ENCODE results near the gene REXO4.
"Not testable (repeated sequence)": the region's sequence is repeated elsewhere in the genome, so short reads cannot be mapped to it uniquely, and the experiment has no call there.

The REXO4 gene

DNA sequence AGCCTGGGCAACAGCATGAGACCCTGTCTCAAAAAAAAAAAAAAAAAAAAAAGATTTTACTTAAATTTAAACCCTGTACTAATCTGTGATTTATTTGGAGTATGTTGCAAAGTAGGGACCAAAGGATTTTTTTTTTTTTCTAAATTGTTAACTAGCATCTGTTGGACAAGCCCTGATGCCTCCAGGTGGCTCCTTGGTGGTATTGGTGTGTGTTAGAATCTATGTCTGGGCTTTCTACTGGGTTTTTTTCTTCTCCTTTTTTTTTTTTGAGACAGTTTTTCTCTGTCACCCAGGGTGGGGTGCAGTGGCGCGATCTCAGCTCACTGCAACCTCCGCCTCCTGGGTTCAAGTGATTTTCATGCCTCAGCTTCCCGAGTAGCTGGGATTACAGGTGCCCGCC, 34.1 kb upstream of the REXO4 start:
- not testable (repeated sequence) for DNase-seq (ENCODE audit: low read depth)

DNA sequence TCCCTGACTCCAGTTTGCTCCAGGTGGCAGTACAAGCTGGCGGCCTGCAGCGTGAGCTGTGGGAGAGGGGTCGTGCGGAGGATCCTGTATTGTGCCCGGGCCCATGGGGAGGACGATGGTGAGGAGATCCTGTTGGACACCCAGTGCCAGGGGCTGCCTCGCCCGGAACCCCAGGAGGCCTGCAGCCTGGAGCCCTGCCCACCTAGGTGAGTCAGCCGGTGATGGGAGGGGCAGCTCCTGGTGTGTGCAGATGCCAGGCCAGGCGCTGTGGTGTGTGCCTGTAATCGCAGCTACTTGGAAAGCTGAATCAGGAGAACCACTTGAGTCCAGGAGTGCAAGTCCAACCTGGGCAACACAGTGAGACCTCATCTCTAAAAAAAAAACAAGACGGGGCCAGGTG, 31.9 kb upstream of the REXO4 start:
- no peak for DNase-seq (ENCODE audit: low read depth)

DNA sequence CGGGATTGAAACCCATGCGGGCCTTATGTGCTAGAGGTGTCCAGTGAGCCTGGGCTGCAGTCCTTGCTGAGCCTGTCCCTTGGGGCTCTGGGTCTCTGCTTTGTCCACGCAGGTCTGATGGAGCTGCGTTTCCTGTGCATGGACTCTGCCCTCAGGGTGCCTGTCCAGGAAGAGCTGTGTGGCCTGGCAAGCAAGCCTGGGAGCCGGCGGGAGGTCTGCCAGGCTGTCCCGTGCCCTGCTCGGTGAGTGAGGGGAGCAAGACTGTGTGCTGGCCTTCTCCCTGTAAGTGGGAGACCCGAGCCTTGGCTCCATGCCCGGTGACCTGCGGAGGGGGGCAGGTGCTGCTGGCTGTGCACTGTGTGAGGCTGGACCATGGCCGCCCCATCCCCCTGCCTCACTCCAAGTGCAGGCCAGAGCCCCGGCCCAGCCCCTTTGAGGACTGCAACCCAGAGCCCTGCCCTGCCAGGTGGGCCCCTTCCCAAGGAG, 30.7 kb upstream of the REXO4 start:
- DNase-seq (ENCODE audit: low read depth), result no peak

DNA sequence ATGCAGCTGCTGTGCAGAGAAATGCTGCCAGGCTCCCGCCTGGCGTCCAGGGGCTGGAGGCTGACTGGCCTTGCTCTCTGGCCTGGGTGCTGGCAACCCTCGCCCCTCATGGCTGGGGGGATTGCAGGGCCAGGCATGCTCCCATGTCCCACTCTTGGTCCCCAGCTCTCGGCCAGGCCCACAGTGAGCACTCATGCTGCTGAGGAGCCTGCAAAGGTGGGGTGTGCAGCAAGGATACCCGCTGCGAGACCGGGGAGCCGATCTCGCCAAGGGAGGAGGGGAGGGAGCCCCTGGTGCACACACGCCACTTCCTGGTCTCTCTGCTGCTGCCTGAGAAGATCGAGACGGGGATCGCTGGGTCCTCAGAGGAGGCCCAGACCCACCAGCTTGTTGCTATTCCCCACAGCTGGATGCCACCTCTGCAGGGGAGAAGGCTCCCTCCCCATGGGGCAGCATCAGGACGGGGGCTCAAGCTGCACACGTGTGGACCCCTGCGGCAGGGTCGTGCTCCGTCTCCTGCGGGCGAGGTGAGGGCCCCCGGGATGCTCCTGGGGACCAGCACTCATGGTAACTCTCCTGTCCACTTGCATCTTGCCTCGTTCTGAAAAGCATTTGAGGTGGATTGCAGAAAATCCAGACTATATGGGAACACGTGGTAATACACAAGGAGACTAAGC, 27.6 kb upstream of the REXO4 start:
- DNase-seq (ENCODE audit: low read depth), result no peak

DNA sequence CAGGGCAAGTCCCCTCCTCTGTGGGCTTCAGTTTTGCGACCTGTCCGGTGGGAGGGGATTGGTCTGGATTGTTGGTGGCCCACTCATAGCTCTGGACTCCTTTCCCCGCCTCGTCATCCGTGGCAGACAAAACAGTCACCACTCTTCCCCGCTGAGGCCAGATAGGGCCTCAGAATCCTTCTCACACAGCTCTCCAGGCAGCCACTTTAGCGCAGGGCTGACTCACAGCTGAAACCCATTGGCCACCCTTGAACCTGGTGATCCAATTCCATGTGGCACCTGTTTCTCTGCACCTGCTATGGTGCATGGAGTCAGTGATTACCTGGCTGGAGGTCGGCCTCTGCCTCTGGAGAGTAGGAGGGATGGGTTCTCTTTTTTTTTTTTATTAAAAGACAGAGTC, 26.2 kb upstream of the REXO4 start:
- no peak for DNase-seq (ENCODE audit: low read depth)

DNA sequence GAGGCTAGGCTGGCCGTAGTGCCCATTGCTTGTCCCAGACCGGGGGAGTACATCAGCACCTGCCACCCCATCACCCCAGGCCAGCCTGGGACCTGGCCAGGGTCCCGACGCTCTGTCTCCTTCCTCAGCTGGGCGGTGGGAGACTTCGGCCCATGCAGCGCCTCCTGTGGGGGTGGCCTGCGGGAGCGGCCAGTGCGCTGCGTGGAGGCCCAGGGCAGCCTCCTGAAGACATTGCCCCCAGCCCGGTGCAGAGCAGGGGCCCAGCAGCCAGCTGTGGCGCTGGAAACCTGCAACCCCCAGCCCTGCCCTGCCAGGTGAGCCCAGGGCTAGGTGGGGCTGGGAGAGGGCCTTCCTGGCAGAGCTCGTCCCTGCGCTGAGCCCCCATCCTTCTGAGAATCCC, 25.4 kb upstream of the REXO4 start:
- DNase-seq (ENCODE audit: low read depth), result no peak

DNA sequence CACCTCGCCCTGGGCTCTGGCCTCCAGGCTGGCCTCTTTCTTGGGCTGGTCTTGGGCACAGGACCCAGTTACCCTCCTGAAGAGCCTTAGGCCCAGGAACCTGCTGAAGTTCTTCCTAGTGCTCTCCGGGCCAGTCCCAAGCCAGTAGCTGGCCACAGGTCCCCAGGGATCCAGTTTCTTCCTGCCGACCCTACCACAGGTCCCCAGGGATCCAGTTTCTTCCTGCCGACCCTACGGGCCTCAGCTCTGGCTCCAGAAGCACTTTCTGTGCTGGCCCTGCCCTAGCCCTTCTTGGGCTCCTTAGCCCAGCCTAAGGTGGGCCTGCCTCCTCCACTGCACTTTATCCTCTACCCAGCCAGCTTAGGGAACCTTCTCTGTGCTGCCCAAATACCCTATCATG, 23.8 kb upstream of the REXO4 start:
- no peak for DNase-seq (ENCODE audit: low read depth)

DNA sequence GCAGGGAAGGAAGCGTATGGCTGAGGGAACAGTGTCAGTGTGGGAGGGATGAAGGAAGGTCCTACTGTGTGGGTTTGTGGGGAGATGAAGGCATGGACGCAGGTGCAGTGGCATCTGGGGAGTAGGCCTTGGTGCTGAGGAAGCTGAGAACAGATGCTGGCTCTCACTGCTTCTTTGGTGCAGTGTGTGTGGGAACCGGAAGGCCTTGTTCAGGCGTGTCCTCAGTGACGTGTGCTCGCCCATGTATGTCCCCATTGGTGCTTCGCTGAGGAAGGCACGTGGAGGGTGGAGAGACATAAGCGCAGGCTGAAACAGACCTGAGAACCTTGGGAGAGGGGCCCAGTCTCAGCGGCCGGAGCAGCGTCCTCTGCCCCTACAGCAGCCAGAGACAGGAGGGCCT, 23.1 kb upstream of the REXO4 start:
- DNase-seq (ENCODE audit: low read depth), result no peak

DNA sequence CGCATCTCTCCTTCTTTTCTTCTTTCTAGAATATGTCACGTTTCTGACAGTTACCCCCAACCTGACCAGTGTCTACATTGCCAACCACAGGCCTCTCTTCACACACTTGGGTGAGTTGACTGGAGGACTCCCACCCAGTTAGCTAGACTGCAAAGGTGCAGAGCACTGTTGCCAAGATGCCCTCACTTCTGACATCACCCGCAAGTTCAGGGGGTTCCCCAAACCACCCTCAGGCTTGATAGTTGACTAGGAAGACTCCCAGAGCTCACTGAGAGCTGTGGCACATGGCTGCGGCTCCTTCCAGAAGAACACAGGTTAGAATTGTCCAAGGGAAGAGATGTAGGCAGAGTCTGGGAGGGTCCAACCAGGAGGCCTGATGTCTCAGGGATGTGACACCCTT, 21.5 kb upstream of the REXO4 start:
- DNase-seq (ENCODE audit: low read depth), result no peak

DNA sequence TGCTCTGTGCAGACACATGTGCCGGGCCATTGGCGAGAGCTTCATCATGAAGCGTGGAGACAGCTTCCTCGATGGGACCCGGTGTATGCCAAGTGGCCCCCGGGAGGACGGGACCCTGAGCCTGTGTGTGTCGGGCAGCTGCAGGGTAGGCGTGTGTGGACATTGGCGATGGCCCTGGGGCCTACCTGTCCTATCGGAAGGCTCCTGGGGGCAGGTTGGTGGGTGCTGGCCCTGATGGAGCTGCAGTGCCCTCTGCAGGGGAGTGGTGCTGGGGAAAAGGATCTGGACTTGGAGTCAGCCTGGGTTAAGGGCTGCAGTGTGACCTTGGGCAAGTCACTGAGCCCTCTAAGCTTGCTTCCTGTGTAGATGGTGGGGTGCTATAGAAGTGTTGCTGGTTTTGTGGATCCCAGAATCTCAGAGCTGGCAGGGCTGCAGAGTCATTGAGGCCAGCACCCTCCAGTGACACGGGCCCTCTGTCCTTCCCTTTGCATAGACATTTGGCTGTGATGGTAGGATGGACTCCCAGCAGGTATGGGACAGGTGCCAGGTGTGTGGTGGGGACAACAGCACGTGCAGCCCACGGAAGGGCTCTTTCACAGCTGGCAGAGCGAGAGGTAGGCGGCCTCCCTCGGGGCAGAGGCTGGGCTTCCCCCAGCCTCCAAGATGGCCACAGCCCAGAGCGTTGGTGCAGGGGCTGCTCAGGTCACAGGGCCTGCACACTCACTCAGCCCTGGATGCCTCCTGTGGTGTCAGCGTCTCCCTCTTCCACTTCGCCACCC, 20.1 kb upstream of the REXO4 start:
- no peak for DNase-seq (ENCODE audit: low read depth)

DNA sequence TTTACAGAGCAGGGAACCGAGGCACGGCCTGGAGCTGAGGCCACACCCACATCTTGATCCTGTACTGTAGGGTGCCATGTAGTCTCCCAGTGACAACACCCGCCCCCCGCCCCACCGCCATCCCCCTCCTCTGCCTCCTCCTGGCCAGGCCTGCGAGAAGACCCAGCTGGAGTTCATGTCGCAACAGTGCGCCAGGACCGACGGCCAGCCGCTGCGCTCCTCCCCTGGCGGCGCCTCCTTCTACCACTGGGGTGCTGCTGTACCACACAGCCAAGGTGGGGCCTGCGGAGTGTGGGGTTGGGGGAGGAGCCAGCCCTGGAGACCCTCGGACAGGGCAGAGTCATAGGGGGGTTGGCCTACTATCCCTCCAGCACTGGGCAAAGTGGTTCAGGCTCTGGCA, 18.9 kb upstream of the REXO4 start:
- DNase-seq (ENCODE audit: low read depth), result no peak

DNA sequence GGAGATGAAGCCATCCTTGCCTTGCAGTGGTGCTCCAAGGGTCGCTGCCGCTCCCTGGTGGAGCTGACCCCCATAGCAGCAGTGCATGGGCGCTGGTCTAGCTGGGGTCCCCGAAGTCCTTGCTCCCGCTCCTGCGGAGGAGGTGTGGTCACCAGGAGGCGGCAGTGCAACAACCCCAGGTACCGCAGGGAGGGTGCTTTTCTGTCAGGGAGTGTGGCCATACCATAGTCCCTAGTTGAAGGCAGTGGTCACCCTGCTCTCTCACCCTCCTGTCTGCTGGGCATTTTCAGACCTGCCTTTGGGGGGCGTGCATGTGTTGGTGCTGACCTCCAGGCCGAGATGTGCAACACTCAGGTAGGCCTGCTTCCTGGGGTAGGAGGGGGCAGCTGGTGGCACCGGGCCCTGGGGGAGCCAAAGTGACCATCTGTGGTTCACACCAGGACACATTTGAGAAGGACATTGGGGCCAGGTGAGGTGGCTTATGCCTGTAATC, 15.6 kb upstream of the REXO4 start:
- no peak for DNase-seq (ENCODE audit: low read depth)

DNA sequence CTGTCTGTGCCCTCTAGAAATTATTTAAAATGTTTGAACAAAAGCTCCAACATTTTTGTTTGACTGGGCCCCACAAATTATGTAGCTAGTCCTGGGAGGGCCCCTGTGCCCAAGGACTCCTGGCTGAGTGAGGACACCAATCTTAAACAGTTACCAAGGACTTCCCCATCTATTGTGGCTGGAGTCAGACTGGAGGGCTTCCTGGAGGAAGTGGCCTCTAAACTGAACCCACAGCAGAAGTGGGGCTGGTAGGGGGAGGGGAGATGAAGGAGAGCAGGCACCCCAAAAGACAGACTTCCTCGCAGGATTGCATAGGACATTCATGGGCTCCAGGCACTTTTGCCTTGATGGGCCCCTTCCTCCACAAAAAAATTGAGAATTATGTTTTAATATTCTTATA, 12.4 kb upstream of the REXO4 start:
- no peak for DNase-seq (ENCODE audit: low read depth)

DNA sequence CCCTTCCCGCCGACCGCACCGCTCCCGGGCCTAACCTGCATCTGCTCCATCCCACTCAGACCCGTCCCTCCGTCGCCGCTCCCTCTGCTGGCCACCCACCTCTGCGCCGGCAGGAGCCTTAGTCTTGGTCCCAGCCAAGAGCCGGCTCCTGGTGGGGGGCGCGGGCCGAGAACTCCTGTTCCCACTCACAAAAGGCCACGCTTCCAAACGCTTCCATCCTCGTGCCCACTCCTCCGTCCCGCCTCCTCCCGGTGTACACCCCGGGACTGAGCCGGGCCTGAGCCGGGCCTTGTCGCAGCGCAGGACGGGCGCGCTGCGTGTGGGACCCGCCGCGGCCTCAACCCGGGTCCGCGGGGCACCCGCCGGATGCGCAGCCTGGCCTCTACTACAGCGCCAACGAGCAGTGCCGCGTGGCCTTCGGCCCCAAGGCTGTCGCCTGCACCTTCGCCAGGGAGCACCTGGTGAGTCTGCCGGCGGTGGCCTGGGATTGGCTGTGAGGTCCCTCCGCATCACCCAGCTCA, 11.9 kb upstream of the REXO4 start:
- no peak for DNase-seq (ENCODE audit: low read depth)

DNA sequence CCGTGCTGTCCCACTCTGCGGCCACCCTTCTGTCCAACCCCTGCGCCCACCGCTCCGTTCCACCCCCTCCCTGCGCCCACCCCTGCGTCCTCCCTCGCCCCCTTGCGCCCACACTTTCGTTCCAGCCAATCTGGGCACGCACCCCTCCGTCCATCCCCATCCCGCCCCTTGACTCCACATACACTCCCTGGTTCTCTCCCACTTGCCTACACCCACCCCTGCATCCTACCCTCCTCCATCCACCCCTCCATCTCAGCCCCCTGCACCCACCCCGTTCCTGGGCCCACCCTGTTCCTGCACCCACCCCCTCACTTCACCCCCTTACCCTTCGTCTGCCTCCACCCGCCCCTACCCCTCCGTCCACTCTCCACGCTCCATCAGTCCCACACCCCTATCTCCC, 11.4 kb upstream of the REXO4 start:
- DNase-seq (ENCODE audit: low read depth), result no peak

DNA sequence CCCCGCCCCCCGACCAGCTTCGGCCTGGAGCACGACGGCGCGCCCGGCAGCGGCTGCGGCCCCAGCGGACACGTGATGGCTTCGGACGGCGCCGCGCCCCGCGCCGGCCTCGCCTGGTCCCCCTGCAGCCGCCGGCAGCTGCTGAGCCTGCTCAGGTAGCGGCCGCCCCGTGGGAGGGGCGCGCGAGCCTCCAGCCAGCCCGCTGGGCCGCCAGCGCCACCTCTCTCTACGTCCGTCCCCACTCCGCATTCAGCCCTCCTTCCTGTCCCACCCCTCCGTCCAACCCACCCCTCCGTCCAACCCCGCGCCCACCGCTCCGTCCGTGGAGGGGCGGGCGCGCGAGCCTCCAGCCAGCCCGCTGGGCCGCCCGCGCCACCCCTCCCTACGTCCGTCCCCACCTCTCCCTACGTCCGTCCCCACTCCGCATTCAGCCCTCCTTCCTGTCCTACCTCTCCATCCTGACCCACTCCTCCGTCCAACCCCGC, 10.8 kb upstream of the REXO4 start:
- no peak for DNase-seq (ENCODE audit: low read depth)

DNA sequence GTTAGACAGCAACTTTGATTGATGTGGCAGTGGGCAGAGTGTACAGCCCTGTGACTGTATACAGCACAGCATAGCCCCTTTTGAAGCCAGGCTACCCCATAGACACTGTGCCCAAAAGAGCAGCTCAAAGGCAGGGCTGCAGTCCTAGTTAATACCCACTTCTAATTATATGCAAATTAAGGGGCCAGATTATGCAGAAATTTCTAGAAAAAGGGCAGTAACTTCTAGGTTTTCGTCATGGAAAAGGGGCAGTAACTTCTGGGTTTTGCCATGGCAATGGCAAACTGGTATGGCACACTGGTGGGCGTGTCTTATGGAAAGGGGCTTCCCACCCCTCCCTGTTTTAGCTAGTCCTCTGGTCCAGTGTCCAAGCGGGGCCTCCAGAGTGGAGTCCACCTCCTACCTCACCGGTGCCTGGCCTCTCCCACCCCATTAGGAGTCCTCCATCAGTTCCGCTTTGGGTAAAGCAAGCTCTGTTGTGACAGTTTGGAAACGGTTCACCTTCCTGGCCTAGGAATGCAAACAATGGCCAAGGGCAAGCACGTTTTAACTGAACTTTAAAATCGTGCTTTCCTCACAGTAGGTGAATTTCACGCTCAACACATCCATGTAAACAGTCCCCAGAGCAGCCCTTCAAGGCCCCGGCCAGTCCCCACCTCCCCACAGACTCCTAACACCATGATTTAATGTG, 10.0 kb upstream of the REXO4 start:
- DNase-seq (ENCODE audit: low read depth), result no peak

DNA sequence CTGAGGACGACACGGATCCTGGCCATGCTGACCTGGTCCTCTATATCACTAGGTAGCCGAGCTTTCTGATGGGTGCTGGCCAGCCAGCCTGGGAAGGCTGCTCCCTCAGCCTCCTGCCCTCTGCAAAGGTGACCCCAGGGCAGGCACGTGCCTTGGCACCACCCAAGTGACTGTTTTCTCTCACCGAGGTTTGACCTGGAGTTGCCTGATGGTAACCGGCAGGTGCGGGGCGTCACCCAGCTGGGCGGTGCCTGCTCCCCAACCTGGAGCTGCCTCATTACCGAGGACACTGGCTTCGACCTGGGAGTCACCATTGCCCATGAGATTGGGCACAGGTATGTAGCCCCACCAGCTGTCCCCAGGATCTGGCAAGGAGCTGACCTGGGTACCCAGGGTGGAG, 8.2 kb upstream of the REXO4 start:
- DNase-seq (ENCODE audit: low read depth), result no peak

DNA sequence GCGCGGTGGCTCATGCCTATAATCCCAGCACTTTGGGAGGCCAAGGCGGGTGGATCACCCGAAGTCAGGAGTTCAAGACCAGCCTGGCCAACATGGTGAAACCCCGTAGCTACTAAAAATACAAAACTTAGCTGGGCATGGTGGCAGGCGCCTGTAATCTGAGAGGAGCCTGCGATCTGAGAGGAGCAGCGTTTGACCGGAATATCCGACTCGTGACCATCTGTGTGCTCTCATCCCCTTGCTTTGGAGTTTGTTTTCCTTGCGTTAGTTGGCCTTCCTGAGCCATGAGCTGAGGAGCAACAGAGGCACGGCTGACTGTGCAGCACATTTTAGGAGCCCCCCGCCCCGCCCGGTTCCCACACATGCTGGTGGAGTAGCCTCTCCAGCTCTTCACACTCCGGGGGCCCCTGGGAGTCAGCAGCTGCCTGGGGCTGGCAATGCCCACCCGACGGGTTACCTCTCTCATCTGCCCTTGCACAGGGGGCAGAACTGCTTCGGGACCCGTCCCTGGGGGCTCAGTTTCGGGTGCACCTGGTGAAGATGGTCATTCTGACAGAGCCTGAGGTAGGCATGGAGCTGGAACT, 7.3 kb upstream of the REXO4 start:
- no peak for DNase-seq (ENCODE audit: low read depth)

DNA sequence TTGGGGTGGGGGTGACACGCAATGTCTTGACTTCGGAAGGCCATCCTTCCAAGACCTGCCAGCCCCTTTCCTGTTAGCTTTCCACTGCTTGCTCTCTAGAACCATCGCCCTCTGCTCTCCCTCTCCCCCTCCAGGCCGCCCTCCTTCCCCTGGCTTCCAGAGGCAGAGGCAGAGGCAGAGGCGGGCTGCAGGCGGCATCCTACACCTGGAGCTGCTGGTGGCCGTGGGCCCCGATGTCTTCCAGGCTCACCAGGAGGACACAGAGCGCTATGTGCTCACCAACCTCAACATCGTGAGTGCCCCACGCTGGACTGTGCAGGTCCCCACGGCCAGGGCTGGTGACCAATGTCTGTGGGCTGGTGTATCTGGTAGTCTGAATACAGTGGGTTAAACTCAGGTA, 6.4 kb upstream of the REXO4 start:
- DNase-seq (ENCODE audit: low read depth), result no peak

DNA sequence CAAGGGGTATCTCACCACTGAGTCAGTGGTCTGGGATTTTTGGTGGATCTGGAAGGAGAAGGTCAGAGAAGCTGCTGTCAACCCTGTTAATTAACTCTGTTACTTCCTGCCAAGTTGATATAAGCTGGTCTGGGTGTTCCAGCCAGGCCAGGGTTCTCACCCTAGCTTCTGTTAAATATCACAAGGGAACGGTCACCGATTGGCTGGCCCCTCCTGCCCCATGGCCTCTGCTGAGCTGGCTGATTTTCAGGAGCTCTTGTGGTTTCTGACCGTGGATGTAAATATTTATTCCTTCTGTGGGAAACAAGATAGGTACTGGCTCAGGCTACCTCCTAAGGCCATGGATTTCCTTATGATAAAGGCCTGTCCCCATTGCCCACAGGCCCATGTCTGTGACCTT, 5.4 kb upstream of the REXO4 start:
- no peak for DNase-seq (ENCODE audit: low read depth)
